ENCODE results near the gene ADO. TPM values are rescaled to one million over a fixed set of nuclear protein-coding genes. Genes with fewer than 3 reads are reported as not detected.

The ADO gene
- total and polyA plus RNA-seq, 5 donors, result 12.7 to 30.9 (median 24.6) TPM

DNA sequence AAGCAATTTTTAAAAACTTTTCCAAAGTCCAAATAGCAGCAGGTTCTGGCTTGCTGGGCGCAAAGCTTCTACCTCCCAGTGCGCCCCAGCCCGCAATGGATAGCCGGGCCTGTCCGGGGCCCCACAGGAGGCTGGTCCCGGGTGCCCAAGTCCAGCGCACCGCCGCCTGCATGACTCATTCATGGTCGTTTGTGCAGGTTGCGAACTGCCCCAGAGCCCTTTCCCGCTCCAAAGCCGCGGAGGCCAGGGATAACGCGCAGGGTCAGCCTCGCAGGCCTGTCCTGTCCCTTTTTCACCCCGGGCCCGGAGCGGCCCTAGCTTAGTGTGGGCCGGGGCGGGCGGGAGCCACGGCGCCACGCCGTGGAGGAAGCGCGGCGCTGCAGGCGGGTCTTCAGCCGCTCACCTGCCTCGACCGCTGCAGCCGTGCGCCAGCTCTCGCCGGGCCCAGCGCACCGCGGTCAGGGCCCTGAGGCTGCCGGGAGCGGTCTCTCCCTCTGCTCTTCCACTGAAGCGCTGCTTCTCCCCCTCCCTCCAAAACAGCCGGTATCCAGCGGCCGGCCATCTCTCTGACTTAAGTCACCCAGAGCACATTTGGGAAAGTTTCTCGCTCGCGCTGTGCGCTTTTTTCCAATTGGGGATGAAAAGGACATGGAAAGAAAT, 13.4 kb downstream of the ADO start:
- DNase-seq (peak; percentile 72 to 90 (median 90)), ATAC-seq (peak; percentile 80 to 81)
- Histone ChIP-seq H3K27me3 (ENCODE audit: control insufficient read depth, insufficient read depth) (no peaks in the 10 kb centered on the region), H3K4me1 (ENCODE audit: control insufficient read depth, insufficient read depth, low read length) (peaks cover 1% of the 10 kb centered on the region), H3K27ac (ENCODE audit: low read length) (no peak overlapping the region), H3K9me3 (ENCODE audit: control insufficient read depth, low read length) (no peaks in the 10 kb centered on the region), H3K4me3 (ENCODE audit: low read length) (peak overlapping the region; percentile 96)
- intact Hi-C loops (cut with DNase I), result loop anchor here (5.0 to 10.0 kb wide), 5 partner anchors 56 to 897 kb away; no protein-coding TSS in a partner anchor
- under 1% methylated on average over 51 of the region's 51 CpGs for WGBS

DNA sequence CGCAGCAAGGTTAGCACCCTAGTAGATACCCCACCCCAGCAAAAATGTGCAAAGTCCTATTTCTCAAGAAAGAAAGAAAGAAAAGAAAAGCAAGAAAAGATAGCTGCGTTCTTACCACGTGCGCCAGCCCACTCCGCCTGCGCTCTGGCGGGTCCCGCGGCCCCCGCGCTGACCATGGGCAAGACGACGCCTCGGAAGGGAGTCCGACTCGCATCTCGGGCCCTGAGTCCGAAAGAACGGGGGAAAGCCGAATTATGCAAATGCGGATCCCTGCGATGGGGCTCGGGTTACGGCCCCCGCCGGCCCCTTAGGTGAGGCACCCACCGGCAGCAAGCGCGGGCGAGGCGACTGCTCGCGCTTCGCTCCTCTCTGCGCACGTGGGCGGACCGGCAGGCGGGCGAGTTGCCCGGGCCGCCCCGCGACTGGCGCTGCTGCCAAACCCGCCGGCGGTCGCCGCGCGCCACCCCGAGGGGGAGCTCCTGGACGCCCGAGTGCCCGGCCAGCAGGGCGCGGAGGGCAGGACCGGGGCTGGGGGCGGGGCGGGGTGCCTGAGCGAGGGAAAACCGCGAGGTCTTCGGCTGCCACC, 14.0 kb downstream of the ADO start:
- Histone ChIP-seq H3K9me3 (ENCODE audit: control insufficient read depth, low read length) (no peaks in the 10 kb centered on the region), H3K27ac (ENCODE audit: low read length) (no peak overlapping the region), H3K27me3 (ENCODE audit: control insufficient read depth, insufficient read depth) (no peaks in the 10 kb centered on the region), H3K4me3 (ENCODE audit: low read length) (peak overlapping the region; percentile 20), H3K4me1 (ENCODE audit: control insufficient read depth, insufficient read depth, low read length) (peaks cover 1% of the 10 kb centered on the region)
- 3% methylated on average over 65 of the region's 65 CpGs for WGBS
- ATAC-seq, result no peak
- intact Hi-C loops (cut with DNase I), result loop anchor here (5.0 to 10.0 kb wide), 5 partner anchors 56 to 896 kb away; no protein-coding TSS in a partner anchor
- DNase-seq, result peak; percentile 36 to 83 (median 68)

DNA sequence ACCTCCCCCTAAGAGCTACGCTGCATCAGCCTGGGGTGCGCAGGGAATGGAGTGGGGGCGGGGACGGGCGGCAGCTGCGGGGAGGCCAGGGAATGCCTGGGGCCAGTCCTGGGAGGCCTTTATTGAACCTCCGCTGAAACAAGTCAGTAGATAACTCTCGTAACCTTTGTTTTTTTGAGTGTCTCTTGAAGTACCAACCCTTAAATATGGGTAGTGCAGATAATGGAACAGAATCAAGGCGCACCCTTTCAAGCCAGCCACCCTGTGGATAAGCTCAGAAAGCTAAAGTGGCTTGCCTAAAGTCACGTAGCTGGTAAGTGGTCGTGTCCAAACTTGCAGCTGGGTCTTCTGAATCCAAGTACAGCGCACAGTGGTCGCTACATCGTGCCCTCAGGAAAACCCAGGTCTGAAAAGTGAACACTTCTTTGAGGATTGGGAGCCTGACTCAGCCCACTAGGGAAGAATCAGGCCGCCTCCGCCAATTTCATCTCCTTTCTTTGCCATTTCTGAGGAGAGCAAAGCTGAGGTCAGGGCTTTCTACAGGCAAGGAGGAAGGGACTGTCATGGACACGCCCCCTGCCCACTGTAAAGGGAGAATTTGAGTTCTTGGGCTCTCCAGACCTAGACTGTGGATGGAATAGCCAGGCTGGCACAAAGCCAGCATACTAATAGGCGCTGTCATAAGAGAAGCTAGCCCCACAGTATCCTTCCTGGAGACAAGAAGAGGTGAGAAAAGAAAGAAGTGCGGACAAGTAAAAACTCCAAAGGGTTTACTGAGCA, 14.8 kb downstream of the ADO start:
- ATAC-seq, result no peak
- peak overlapping the region; percentile 6 for H3K4me3 ChIP-seq (ENCODE audit: low read length)
- intact Hi-C loops (cut with DNase I), result loop anchor here (5.0 to 10.0 kb wide), 5 partner anchors 57 to 895 kb away; no protein-coding TSS in a partner anchor

DNA sequence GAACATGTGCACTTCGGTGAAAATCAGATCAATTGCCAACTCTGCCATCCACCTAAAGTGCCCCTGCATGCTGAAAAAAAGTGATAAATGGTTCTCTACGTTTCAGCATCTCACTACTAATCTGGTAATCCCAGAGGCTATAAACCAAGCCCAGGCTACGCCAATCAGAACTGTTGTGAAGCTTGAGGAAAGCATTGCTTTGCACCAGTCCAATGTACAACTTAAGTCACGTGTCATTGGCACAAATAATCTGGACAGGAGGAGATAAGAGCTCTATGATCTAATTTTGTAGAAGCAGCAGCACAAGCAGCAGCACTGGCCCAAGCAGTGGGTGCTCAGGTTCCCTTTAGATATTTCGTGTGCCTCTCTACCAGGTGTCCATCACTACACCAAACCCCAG, 16.1 kb downstream of the ADO start:
- ATAC-seq, result no peak
- intact Hi-C loops (cut with DNase I), result no loop called here
- Histone ChIP-seq H3K27ac (ENCODE audit: low read length) (no peak overlapping the region), H3K4me1 (ENCODE audit: control insufficient read depth, insufficient read depth, low read length) (no peaks in the 10 kb centered on the region), H3K9me3 (ENCODE audit: control insufficient read depth, low read length) (no peaks in the 10 kb centered on the region), H3K4me3 (ENCODE audit: low read length) (no peak overlapping the region), H3K27me3 (ENCODE audit: control insufficient read depth, insufficient read depth) (no peaks in the 10 kb centered on the region)
- DNase-seq, result no peak
- WGBS, result 71% methylated on average over 5 of the region's 5 CpGs

More for the DNA sequence above, 14.8 kb downstream of the ADO start:
- H3K27ac ChIP-seq (ENCODE audit: low read length), result no peak overlapping the region
- DNase-seq, result peak in 2 of 3 donors; percentile 43 to 44
- H3K9me3 ChIP-seq (ENCODE audit: control insufficient read depth, low read length), result no peaks in the 10 kb centered on the region
- no peaks in the 10 kb centered on the region for H3K27me3 ChIP-seq (ENCODE audit: control insufficient read depth, insufficient read depth)
- 33% methylated on average over 19 of the region's 19 CpGs for WGBS
- peaks cover 1% of the 10 kb centered on the region for H3K4me1 ChIP-seq (ENCODE audit: control insufficient read depth, insufficient read depth, low read length)

DNA sequence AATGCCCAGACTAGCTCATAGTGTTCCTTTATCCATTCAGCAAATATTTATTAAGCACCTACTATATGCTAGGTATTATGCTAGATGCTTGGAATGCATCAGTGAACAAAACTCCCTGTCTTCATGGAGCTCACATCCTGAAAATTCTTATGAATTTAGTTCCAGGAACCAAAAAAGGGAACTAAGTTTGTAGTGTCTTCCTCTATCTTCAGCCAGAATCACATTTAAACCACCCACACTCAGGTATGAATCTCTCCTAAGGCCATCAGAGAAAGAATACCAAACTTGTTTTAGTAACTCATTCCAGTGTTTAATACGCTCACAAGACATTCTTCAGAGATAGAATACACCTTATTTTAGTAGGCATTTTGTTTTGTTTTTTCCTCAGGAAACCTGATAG, 21.8 kb downstream of the ADO start:
- no peak for ATAC-seq
- Histone ChIP-seq H3K4me3 (ENCODE audit: low read length) (no peak overlapping the region), H3K4me1 (ENCODE audit: control insufficient read depth, insufficient read depth, low read length) (no peaks in the 10 kb centered on the region), H3K27me3 (ENCODE audit: control insufficient read depth, insufficient read depth) (no peaks in the 10 kb centered on the region), H3K27ac (ENCODE audit: low read length) (no peak overlapping the region), H3K9me3 (ENCODE audit: control insufficient read depth, low read length) (no peaks in the 10 kb centered on the region)
- DNase-seq, result no peak
- intact Hi-C loops (cut with DNase I), result no loop called here
- 87% methylated on average over 1 of the region's 1 CpG for WGBS

DNA sequence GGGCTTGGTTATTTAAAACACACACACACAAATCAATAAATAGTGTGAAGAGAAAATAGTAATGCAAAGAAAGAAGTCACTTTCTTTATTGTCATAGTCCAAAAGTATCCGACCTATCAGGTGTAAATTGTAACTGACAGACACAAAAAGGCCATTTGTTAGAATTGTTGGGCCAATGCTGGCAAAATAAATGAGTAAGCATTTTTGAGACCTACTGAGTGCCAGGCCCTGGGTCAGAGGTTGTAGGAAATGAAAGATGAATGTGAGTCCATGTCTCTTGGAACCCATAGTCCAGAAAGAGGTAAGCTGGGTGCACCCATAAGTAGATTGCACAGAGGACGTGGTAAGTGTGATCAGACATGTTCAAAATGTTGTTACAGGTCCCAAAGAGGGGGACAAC, 25.1 kb downstream of the ADO start:
- DNase-seq (no peak), ATAC-seq (no peak)
- WGBS, result 86% methylated on average over 2 of the region's 2 CpGs
- H3K9me3 ChIP-seq (ENCODE audit: control insufficient read depth, low read length), result no peaks in the 10 kb centered on the region
- intact Hi-C loops (cut with DNase I), result no loop called here
- no peaks in the 10 kb centered on the region for H3K4me1 ChIP-seq (ENCODE audit: control insufficient read depth, insufficient read depth, low read length)
- H3K4me3 ChIP-seq (ENCODE audit: low read length), result no peak overlapping the region
- no peak overlapping the region for H3K27ac ChIP-seq (ENCODE audit: low read length)
- no peaks in the 10 kb centered on the region for H3K27me3 ChIP-seq (ENCODE audit: control insufficient read depth, insufficient read depth)

DNA sequence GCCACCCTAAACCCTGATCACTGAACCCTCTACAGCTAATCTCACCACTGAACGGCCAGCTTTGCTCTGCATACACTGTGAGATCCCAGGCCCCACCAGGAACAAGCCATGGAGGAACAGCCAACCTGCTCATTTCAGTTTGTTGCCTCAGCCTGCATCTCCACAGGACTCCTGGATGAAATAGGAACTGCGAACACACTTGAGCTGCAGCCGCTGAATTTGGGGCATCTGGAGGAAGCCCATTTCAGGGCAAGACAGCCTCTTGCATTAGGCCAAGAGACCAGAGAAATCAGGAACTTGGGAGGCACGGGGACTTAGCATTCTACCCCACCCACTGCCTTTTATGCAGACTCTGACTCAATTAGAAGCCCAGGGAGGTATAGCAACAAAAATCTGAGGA, 26.2 kb downstream of the ADO start:
- no peak for DNase-seq
- Histone ChIP-seq H3K4me3 (ENCODE audit: low read length) (no peak overlapping the region), H3K9me3 (ENCODE audit: control insufficient read depth, low read length) (no peaks in the 10 kb centered on the region), H3K4me1 (ENCODE audit: control insufficient read depth, insufficient read depth, low read length) (no peaks in the 10 kb centered on the region), H3K27ac (ENCODE audit: low read length) (no peak overlapping the region), H3K27me3 (ENCODE audit: control insufficient read depth, insufficient read depth) (no peaks in the 10 kb centered on the region)
- ATAC-seq, result no peak
- intact Hi-C loops (cut with DNase I), result no loop called here
- 70% methylated on average over 4 of the region's 4 CpGs for WGBS

DNA sequence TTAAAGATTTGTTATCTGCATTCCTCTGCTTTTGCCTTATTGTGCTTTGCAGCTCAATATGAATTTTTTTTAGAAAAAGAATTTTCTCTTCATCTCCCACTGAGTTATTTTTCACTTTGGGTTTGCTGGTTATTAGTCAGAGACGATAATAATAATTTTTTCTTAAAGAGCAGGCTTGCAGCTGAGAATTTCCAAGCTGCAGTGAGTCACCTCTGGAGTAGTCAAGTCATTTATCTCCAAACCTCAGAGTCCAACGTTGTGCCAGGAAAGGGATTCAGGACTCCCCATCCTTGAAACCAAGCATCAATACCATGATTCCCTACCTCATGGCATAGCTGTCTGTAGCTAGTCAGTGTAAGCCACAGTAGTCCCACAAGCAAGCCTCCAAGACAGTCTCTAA, 26.8 kb downstream of the ADO start:
- no peaks in the 10 kb centered on the region for H3K9me3 ChIP-seq (ENCODE audit: control insufficient read depth, low read length)
- ATAC-seq (no peak), DNase-seq (no peak)
- no peak overlapping the region for H3K4me3 ChIP-seq (ENCODE audit: low read length)
- intact Hi-C loops (cut with DNase I), result no loop called here
- no peak overlapping the region for H3K27ac ChIP-seq (ENCODE audit: low read length)
- WGBS, result 51% methylated on average over 2 of the region's 2 CpGs
- no peaks in the 10 kb centered on the region for H3K4me1 ChIP-seq (ENCODE audit: control insufficient read depth, insufficient read depth, low read length)
- no peaks in the 10 kb centered on the region for H3K27me3 ChIP-seq (ENCODE audit: control insufficient read depth, insufficient read depth)

DNA sequence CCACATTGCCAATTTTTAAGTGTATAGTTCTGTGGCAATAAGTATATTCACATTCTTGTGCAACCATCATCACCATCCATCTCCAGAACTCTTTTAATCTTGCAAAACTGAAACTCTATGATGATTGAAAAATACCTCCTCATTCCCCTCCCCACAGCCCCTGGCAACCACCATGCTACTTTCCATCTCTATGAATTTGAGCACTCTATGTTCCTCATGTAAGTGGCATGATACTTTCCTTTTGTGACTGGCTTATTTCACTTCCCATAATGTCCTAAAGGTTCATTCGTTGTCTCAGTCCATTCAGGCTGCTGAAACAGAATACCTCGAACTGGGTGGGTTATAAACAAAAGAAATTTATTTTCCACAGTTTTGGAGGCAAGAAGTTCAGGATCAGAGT, 35.1 kb downstream of the ADO start:
- Histone ChIP-seq H3K27me3 (ENCODE audit: control insufficient read depth, insufficient read depth) (no peaks in the 10 kb centered on the region), H3K27ac (ENCODE audit: low read length) (no peak overlapping the region), H3K4me1 (ENCODE audit: control insufficient read depth, insufficient read depth, low read length) (no peaks in the 10 kb centered on the region), H3K9me3 (ENCODE audit: control insufficient read depth, low read length) (no peaks in the 10 kb centered on the region), H3K4me3 (ENCODE audit: low read length) (no peak overlapping the region)
- intact Hi-C loops (cut with DNase I), result no loop called here
- ATAC-seq (no peak), DNase-seq (no peak)
- WGBS, result 70% methylated on average over 2 of the region's 2 CpGs

DNA sequence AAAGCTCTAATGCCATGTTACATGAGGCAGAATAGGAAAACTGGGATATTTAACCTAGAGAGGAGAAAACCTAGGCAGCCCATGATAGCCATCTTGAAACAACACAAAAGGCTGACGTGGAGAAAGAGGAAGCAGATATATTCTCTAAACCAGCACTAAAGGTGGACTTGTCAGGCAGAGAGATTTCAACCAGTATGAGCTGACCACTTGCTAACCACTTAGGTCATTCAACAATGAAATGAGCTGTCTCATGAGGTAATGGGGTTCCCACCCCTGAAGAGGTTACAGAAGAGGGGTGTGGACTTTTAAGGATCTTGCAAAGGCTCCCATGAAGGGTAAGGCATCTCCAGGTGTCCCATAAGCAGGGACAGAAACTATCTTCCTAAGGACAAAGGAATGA, 38.5 kb downstream of the ADO start:
- H3K4me1 ChIP-seq (ENCODE audit: control insufficient read depth, insufficient read depth, low read length), result no peaks in the 10 kb centered on the region
- H3K9me3 ChIP-seq (ENCODE audit: control insufficient read depth, low read length), result no peaks in the 10 kb centered on the region
- H3K4me3 ChIP-seq (ENCODE audit: low read length), result no peak overlapping the region
- WGBS, result 68% methylated on average over 1 of the region's 1 CpG
- no peak for DNase-seq
- intact Hi-C loops (cut with DNase I), result no loop called here
- no peak for ATAC-seq
- H3K27me3 ChIP-seq (ENCODE audit: control insufficient read depth, insufficient read depth), result no peaks in the 10 kb centered on the region
- no peak overlapping the region for H3K27ac ChIP-seq (ENCODE audit: low read length)

DNA sequence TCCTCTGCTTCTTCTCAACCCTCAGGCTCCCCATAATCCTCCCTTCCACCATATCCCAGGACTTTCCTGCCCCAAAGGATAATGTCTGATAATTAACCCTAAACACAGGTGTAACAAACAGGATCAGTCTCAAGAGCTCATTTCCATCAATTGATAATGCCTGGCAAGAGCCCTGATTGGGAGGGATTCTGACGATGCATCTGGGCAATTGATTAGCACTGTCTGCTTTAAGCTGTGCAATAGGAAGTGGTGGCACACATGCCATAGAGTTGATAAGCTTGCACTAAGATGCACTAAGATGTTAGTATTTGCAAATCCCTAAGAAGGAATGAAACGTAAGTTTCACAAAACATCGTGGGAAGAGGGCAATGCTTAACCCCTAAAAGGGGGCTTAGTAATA, 39.1 kb downstream of the ADO start:
- H3K4me3 ChIP-seq (ENCODE audit: low read length), result no peak overlapping the region
- no peak overlapping the region for H3K27ac ChIP-seq (ENCODE audit: low read length)
- H3K27me3 ChIP-seq (ENCODE audit: control insufficient read depth, insufficient read depth), result no peaks in the 10 kb centered on the region
- H3K4me1 ChIP-seq (ENCODE audit: control insufficient read depth, insufficient read depth, low read length), result no peaks in the 10 kb centered on the region
- intact Hi-C loops (cut with DNase I), result no loop called here
- DNase-seq (no peak), ATAC-seq (no peak)
- 67% methylated on average over 3 of the region's 3 CpGs for WGBS
- H3K9me3 ChIP-seq (ENCODE audit: control insufficient read depth, low read length), result no peaks in the 10 kb centered on the region
